Fibroblast of skin of scalp (primary cell): ENCODE measurements around the gene WDFY4.
A peak's percentile ranks its signal among the peaks of the same experiment; 100 is the strongest.

Experiments
- DNase-seq: peaks from one replicate; pipeline ENCODE4 v3.0.0-alpha.2; 2013

WDFY4 gene

DNA sequence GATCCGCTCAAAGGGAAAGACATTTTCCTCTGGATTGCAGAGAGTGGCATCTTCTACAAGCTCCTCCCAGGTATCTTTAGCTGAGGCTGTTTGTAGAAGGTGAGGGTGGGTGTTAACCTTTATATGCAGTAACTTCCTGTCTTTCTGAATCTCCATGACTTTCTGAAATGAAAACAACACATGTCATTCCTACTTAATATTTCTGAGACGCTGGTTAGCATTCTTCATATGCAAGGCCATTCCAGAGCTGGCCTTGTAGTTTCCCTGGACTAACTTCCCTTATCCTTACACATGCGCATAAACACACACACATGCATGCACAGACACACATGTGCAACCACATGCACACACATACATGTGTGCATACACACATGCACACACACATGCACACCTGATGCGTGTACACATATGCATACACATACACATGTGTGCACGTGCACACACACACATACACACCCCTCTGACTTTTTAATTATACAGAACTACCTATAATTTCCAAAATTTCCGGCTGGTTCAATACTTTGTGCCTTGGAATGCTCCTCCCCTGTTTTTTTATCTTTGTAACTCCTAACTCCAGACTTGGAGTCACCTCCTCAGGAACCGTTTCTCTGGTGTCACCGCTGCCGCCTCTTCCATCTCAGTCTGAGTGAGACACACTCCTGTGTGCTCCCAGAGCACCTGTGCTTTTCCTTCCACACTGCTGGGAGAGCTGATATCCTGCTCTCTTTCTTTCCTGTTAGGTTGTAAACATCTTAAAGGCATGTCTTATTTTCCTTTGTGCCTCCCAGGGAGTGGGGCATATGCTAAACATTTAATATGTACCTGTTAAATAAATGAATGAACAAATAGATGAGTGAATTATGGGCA, 199.7 kb downstream of the WDFY4 start:
- DNase-seq, result no peak

DNA sequence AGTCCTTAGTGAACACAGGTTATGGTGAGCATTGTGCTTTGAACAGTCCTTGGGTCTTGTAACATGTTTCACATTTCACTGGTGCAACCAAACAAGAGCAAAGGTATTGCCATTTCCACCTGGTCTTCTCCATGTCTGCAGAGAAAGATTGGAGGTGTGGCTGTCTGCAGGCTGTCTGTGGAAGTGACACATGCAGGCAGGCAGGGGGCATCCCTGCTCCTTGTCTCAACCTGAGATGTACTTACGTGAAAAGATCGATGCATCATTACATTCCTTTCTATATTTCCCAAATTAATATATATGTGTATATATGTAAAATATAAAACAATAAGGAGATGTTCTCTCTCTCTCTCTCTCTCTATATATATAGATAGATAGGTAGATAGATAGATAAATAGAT, 200.7 kb downstream of the WDFY4 start:
- DNase-seq, result peak; percentile 11

DNA sequence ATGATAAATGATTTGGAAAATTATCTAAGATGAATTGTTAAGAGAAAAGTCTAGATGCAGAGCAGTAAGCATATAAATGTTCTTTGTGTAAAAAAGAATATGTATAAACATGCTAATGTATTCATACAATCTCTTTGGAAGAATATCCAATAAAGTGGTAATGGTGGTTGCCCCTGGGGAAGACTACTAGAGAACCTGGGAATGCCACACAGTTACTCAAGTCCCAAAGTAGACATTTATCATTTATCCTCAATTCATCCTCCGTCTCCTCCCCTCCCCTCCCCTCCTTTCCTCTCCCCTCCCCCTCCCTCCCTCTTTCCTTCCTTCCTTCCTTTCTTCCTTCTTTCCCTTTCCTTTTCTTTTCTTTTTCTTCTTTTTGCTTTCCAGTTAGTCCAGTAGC, 203.3 kb downstream of the WDFY4 start:
- DNase-seq, result no peak

DNA sequence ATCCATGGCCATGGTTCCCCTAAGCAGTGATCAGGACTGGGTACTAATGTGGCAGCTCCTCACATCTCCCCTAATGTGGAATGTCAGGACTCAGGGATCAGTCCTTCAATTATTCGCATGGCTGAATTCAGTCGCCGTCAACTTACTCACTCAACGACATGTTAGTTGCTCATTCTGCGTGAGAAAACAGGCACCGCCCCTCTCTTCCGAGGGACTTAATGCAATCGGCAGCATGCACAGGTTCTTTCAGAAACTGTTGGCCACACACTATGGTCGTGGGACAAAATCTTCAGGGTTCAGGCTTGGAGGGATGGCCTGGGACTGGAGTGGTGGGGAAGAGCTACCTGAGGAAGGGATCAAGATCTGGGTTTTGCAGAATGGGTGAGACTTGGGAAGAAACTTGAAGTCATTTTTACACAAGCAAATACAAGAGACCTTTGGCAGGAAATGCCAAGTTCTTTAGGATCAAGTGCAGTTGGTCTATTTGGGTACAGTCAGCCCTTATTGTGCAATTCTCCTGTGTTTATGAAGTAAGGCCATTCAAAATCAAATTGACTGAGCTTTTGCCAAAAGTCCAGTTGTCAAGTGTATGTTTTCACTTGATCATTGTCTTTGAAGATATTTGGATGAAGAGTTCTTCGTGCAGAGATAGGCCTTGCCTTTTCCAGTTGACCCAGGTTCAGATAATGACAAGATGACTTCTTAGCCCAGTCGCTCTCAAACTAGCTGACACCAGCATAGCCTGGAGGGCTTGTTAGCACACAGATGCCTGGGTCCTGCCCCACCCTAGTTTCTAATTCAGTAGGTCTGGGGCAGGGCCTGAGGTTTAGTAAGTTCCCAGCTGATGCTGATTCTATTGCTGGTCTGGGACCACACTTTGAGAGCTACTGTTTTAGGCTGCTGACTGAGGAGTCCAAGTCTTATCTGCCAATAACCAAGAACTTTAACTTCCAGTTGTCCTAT, 206.5 kb downstream of the WDFY4 start:
- DNase-seq, result no peak

DNA sequence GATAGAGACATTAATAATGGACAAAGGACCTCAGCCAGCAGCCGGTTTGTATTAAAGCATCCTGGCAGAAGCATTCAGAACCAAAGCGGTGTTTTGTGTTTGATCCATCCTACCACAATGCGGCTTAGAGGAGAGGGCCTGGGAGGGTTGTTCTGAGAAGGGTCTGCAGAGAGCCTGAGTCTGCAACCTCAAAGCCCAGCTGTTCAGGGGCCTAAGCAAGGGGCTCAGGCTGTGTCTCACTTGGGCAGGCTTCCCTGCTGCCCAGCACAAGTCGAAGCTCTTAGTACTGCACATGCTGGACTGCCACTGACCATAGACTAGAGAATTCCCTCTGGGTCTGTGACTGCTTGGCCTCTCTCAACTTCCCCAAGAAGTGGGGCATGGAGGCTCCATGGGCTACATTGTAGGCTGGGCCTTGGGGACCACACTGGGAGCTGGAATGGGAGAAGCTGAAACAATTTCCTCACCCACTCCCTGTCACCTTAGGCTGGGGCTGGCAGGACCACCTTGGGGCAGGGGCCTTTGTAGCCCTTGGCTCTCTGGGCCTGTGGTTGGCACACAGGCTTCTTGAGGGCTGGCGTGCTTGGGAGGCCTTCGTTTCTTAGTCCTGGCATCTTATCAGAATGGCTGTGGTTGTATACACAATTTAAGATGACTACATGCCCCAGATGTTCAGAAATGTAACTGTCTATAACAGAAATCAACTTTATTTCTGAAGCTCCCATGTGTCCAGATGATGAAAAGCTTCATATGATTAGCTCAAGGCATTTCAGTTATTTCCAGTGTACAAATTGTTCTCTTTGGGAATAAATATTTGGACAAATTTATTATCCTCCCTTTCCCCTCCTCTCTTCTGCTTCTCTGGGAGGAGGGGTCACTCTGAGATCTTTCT, 210.5 kb downstream of the WDFY4 start:
- no peak for DNase-seq

DNA sequence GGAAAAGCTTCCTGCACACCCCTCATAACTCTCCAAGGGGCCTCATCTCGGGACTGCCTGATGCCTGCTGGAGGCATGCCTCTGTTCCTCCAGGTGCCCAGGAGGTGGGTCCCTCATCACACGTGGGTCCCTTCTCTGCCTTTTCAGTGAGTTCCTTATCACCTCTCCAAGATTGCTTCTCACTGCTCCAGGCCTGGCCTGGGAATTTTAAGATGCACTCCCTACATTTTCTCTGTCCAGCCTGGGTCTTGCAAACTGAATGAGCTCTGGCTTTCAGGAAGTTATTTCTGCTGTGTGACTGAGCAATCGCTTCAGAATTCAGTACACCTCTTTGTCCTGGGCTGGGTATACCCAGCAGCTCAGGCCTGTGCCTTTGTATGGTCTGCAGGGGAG, 211.1 kb downstream of the WDFY4 start:
- no peak for DNase-seq

DNA sequence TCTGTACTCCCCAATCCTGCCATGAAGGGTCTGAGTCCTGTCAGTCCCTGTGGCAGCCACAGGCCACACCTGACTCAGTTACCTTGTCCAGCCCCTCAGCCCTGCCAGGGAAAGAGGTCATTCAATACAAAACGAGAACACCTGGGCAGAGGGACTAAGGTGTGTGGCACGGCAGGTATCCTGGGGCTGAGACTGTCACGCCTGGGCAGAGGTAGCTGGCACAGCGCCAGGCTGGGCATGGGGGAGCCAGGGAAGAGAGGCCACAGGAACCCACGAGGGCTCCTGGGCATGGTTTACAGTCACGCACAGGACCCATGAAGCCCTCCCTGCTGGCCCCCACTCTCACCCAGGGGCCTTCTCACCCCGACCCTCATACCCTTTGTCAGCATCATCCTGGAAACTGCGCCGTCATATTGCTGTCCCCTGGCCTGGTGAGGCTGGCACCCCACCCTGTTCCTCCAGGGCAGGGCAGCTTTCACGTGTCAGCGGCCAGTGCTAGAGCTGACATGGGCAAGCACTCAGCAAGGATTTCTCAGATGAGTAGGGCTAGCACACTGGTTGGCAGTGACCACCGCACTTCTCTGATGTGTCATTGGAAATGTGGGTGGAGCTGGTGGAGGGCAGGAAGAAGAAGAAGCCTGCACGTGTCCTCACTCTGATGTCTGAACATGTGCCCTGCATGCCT, 212.2 kb downstream of the WDFY4 start:
- DNase-seq, result no peak

DNA sequence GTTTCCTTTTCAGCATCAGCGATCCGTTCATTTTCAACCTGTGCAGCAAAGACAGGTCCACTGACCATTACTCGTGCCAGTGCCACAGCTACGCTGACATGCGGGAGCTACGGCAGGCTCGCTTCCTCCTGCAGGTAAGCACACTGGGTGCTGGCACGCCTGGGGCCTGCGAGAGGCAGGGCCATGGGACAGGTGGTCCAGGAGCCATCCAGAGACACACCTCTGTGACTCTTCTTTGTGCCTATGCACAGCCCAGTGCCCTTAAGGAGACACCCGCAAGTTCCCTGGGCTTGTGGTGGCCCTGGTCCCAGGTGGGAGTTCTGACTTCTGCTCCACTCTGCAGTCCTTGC, 212.7 kb downstream of the WDFY4 start:
- DNase-seq, result no peak

DNA sequence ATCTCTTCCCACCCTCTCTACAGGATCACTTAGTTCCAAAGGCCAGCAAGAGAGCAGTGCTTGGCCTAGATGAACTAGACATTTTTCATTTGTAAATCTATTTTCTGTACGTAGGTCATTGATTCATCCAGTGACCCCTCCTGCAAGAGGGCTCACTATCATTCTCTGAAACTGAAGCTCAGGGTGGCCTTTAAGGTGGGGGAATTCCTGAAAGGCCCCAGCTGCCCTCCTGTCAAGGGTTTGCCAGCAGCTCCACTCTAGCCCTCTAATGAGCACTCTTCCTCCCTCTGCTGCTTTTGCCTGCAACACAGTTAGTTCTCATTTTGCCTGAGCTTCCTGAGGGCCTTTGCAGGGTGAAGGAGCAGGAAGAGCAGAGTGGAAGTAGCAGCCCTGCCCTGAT, 213.8 kb downstream of the WDFY4 start:
- no peak for DNase-seq

DNA sequence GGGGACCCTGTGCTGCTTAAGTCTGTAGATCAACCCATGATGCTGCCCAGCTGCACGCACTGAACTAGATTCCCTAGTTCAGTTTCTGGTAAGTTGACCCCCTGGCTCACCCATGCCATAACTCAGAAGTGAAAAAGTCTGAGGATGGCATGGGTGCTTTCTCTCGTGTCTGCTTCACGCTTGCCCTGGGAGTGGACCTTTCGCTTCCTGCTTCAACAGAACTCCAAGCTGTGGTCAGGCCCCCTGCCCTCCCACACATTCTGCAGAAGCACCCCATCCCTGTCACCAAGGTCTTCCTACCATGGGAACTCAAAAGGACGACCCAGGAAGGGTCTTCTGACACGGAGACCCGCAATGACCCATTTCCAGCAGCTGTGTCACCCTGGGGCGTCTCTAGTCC, 215.1 kb downstream of the WDFY4 start:
- DNase-seq, result no peak

DNA sequence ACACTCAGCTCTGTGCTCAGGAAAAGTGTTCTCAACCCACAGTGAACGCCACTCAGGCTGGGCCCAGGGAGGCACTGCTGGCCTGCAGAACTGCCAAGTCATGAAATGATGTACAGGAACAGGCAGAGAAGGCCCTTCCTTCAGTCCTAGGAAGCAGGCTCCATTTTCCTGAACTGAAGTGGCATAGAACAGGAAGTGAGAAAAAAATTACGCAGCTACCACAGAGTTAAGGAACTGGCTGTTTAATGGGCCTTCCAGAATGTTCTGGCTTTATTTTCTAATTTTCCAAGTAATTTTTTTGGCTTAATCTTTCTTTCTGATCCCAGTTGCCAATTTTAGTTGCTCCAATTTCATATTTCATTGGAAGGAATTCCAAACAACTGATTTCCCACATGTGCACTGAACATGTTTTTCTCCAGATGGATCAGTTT, 215.7 kb downstream of the WDFY4 start:
- DNase-seq, result no peak

DNA sequence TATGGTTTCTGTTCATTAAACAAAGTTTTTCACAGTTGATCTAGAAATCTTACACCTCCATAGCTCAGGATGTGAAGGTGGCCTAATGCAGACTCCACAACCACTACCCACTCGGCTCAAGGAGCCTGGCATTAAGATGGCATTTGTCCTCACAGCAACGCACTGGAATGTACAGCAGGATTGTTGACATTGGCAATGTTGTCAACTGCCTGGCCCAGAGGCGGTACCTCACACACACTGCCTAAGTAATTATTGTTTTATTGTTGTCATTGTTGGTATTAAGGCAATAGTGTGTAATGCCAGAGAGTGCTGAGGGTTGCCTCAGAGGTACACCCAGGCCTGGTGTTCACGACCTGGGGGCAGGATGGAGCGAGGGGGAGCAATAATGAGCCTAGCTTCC, 216.6 kb downstream of the WDFY4 start:
- no peak for DNase-seq

DNA sequence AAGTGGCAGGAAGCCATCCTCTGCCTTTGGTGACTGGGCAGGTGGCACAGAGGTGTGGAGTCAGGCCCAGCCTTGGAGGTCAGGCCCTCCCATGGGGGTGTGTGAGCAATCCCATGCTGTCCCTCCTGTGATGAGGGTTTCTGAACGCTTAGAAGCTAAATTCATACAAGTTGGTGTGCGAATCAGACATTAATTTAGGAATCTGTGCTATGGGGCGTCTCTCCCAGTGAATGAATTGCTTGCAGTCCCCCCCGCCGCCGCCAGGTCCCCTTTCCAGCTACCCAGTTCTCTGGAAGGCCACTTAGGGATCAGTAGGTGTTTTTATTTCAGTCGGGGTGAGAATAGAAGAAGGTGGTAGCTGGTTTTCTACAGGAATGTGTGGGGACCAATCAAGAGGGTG, 217.4 kb downstream of the WDFY4 start:
- no peak for DNase-seq

DNA sequence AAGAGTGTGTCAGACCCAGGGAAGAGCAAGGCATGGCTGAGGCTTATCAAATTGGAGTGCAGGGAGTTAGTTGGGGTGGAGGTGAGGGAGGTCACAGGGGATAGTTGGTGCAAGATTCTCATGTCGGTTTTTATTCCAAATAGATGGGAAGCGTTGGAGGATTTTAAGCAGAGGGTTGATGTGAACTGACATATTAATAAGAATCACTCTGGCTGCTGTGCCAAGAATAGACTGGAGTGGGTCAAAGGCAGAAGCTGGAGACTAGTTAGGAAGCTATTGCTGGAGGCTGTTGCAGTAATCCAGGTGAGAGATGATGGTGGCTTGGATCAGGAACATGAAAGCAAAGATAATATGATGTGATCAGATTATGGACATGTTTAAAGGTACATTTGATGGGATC, 218.5 kb downstream of the WDFY4 start:
- DNase-seq, result no peak

DNA sequence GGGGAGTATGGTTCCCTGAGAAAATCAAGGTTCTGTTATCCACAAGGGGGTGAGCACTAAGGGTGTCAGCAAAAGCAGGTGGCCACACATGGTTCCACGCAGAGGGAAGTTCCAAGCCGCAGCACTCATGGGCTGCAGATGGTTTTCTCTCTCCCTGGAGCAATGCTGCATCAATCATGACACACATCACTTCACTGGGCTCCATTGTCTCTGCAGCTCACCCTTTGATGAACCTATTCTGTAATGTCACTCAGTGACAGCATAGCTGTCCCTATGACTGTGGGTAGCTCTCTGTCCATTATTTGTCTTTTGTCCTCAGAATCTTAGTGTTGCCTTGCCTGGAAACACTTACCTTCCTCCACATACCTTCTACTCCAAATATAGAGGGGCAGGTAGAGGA, 220.2 kb downstream of the WDFY4 start:
- no peak for DNase-seq

DNA sequence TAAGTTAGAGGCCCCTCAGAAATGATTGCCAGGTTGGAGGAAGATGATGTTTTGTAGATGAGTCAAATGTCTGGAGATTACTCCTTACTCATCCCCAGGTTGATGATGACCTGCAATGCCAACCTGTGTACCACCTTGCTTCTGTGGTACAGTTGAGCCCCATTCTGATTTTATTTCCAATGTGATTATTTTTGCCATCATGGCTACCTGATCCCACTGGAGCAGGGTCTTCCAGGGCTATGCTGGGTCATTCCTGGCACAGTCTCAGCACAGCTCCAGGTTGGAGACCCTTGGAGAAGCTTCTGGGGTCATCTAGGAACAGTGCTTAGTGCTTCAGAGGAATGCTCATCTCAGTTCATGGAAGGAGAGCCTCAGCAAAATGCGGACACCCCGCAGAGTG, 220.6 kb downstream of the WDFY4 start:
- DNase-seq, result no peak

DNA sequence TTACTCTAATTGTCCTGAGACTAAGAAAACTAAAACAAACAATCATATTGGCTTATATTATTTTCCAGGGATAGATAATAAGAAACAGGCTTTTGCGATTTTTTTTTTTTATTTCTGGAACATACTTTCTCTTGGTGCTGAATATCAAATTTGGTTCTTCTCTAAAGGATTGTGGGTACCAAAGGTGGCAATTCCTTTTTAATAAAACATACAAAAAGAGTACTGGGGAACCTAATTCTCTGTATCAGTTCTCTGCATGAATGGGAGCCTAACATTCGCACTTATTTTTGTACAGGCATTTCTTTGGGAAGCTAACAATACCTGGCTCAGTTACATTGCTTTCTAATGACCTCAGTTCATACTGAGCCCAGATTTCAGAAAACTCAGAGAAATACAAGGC, 222.2 kb downstream of the WDFY4 start:
- no peak for DNase-seq

DNA sequence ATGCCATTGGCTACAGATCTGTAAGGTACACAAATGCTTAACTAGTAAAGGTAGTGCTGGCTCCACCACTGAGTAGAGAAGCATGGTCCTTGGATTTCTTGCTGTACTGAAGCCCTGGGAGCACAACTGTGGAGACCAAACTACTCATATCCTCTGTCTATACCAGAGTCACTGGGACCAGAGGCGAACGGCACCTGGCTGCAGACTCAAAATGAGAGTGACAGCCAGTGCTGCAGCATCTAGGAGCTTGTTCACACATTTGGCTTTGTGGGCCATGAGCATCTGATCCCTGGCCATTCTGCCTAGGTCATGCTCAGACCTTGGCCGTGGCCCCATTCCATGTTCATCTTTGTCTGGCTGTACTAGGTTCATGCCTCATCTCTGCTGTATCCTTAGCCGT, 223.1 kb downstream of the WDFY4 start:
- no peak for DNase-seq

DNA sequence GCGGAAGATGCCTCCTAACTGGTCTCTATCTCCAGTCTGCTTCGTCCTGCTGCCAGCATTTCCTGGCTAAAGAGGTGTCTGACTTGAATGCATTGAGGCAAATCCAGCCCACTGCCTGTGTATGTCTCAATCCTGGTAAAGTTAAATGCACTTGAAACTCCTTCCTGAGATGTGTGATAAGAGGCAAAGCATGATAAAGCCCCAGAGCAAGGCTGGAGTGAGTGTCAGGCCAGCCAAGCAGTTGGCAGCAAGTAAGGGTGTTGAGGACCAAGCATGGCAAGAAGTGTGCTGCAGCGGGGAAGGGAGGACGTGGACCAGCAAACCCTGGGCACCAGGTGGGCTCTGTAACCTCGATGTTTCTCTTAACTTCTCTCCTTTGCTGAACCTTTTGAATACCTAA, 225.9 kb downstream of the WDFY4 start:
- no peak for DNase-seq

DNA sequence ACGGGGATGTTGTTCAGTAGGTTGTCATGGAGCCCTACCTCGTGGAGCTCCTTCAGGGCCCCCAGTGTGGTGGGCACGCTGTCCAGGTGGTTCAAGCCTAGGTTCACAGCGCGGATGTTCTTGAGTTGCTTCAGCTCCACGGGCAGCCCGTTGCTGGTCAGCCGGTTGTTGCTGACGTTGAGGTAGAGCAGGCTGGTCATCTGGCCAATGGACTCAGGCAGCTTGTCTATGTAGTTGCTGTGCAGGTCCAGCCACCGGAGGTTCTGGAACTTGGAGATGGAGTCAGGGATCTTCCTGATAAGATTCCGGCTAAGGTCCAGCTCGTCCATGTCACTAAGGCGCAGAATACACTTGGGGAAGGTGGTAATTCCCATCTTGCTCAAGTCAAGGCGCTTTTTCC, 229.0 kb downstream of the WDFY4 start:
- no peak for DNase-seq

DNA sequence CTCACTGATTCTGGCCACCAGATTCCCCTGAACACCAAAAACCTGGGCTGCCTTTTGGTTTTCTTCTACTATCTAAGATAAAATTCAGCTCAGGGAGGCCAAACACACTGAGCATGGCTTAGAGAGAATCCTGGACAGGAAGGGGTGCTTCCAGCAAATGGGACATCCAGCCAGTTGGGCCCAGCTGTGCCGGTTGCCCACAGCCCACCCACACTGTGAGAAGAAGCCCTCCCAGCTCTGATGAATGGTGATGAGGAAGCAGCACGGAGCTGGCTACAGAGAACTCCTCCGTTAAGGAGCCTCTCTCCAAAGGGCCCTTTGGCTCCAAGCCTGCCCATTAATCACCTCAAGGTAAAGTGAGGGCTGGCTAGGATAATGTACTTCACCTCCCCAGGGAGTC, 239.1 kb downstream of the WDFY4 start:
- no peak for DNase-seq

DNA sequence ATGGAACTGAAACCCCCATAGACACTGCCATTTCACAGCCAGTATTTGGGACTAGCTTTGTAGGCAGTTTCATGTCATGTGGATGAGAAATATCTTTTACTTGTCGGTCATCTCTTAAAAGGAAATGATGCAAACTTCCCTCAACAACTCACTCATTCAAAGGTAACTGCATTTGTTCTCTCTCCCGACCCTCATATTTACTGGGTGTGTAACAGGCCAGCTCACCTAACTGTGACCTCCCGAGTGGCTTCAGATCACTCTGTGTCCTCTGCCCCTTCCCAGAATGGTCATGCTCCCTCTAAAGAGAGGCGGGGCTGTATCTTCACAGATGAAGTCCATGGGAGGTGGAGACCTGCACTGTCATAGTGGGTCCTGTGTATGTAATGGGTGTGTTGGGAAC, 240.3 kb downstream of the WDFY4 start:
- DNase-seq, result no peak
